OCI-LY3 (cell line): Measurements from ENCODE around the gene CBR1.
"Not testable (repeated sequence)": the region's sequence is repeated elsewhere in the genome, so short reads cannot be mapped to it uniquely, and the experiment has no call there.

Experiments
- H2AFZ ChIP-seq: fragments of 200-600, 300-600 bp; shearing (Covaris generic); 2 replicates; pipeline ENCODE4 v1.6.0; 2014; ENCODE audit warnings: antibody characterized with exemption, low read depth, low read length
- H3K27ac ChIP-seq: fragments of 200-600, 300-600 bp; sonication (generic); 2 replicates; pipeline ENCODE4 v1.5.1; 2014; ENCODE audit warnings: mild to moderate bottlenecking, low read length, moderate library complexity, mixed read lengths
- H3K27me3 ChIP-seq: fragments of 200-600, 300-600 bp; sonication (generic); 2 replicates; pipeline ENCODE4 v1.6.1; 2014; ENCODE audit warnings: low read depth, low read length, mixed read lengths
- H3K36me3 ChIP-seq: fragments of 200-600, 300-600 bp; sonication (generic); replicated peaks from 2 replicates; pipeline ENCODE3; 2014; ENCODE audit warnings: low read depth, low read length, mixed read lengths
- H3K4me1 ChIP-seq: fragments of 300-600, 200-600 bp; sonication (generic); 2 replicates; pipeline ENCODE4 v1.6.1; 2014; ENCODE audit warnings: low read length, mixed read lengths
- H3K4me2 ChIP-seq: fragments of 200-600, 300-600 bp; sonication (generic); 2 replicates; pipeline ENCODE4 v1.6.1; 2014; ENCODE audit warnings: low read length, mixed read lengths
- H3K4me3 ChIP-seq: fragments of 300-600, 200-600 bp; sonication (generic); 2 replicates; pipeline ENCODE4 v1.5.1; 2014; ENCODE audit warnings: antibody characterized with exemption, mild to moderate bottlenecking, low read length, moderate library complexity
- H3K79me2 ChIP-seq: fragments of 300-600, 200-600 bp; shearing (Covaris generic); 2 replicates; pipeline ENCODE4 v1.6.1; 2014; ENCODE audit warnings: mild to moderate bottlenecking, low read length, mixed read lengths
- H3K9ac ChIP-seq: fragments of 300-600, 200-600 bp; shearing (Covaris generic); 2 replicates; pipeline ENCODE4 v1.6.0; 2014; ENCODE audit warnings: mild to moderate bottlenecking, low read length, moderate library complexity
- H3K9me3 ChIP-seq: fragments of 200-600, 300-600 bp; shearing (Covaris generic); 2 replicates; pipeline ENCODE4 v1.6.1; 2014; ENCODE audit warnings: low read length, mixed read lengths; ENCODE audit not compliant: insufficient read depth
- H4K20me1 ChIP-seq: fragments of 200-600, 300-600 bp; sonication (generic); 2 replicates; pipeline ENCODE4 v1.6.1; 2016; ENCODE audit warnings: low read length, mixed read lengths; ENCODE audit not compliant: insufficient read depth
- EZH2phosphoT487 ChIP-seq: fragments of 200-600 bp; shearing (Covaris generic); IDR thresholded peaks from 2 replicates; pipeline ENCODE4 v1.6.1; 2018; ENCODE audit warnings: antibody characterized with exemption, mixed run types, low read depth
- TF ChIP-seq, protein P1 (sequence below): fragments of 200-600, 300-600 bp; sonication (generic); IDR thresholded peaks from 2 replicates; pipeline ENCODE4 v1.5.1; 2014; ENCODE audit warnings: antibody characterized with exemption, low read length, low read depth

CBR1 gene

DNA sequence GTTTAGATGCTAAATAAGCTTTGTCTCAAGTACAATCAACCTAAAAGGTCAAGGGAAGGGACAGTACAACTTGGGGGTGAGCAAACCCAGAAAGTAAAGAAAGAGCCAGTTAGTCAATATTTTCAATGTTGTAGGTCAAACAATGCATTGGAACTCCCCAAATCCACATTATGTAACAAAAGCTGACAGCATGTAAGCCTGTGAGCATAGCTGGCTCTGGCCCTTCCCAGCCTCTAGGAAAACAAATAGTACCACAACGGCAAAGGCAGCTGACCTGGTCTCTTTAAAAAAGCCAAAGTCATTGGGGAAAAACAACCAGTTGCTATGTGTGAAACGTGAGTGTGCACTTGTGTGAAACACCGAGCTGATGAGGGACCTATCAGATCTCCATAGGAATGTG is 3.4 kb downstream of the CBR1 start:
- H3K4me2 ChIP-seq, result no peak overlapping the region

GRCh38 chr21:36073911-36074310 is 4.1 kb downstream of the CBR1 start:
- not testable (repeated sequence) for H3K36me3 ChIP-seq, H3K9me3 ChIP-seq, H3K9ac ChIP-seq, H2AFZ ChIP-seq, H3K79me2 ChIP-seq, H3K4me3 ChIP-seq, H4K20me1 ChIP-seq, H3K27ac ChIP-seq, H3K4me2 ChIP-seq, H3K27me3 ChIP-seq
- H3K4me1 ChIP-seq, result peaks cover 21% of the 10 kb centered on the region

More for the DNA sequence above, 3.4 kb downstream of the CBR1 start:
- Histone ChIP-seq H3K4me3 (no peak overlapping the region), H3K9me3 (no peaks in the 10 kb centered on the region), H3K27me3 (no peaks in the 10 kb centered on the region), H3K4me1 (peaks cover 14% of the 10 kb centered on the region), H3K9ac (no peak overlapping the region), H3K79me2 (no peaks in the 10 kb centered on the region), H4K20me1 (no peaks in the 10 kb centered on the region), H3K27ac (no peak overlapping the region), H3K36me3 (no peaks in the 10 kb centered on the region), H2AFZ (no peak overlapping the region)
- TF ChIP-seq, protein P1, sequence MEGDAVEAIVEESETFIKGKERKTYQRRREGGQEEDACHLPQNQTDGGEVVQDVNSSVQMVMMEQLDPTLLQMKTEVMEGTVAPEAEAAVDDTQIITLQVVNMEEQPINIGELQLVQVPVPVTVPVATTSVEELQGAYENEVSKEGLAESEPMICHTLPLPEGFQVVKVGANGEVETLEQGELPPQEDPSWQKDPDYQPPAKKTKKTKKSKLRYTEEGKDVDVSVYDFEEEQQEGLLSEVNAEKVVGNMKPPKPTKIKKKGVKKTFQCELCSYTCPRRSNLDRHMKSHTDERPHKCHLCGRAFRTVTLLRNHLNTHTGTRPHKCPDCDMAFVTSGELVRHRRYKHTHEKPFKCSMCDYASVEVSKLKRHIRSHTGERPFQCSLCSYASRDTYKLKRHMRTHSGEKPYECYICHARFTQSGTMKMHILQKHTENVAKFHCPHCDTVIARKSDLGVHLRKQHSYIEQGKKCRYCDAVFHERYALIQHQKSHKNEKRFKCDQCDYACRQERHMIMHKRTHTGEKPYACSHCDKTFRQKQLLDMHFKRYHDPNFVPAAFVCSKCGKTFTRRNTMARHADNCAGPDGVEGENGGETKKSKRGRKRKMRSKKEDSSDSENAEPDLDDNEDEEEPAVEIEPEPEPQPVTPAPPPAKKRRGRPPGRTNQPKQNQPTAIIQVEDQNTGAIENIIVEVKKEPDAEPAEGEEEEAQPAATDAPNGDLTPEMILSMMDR, result no peak
- no peak for TF ChIP-seq EZH2phosphoT487

DNA sequence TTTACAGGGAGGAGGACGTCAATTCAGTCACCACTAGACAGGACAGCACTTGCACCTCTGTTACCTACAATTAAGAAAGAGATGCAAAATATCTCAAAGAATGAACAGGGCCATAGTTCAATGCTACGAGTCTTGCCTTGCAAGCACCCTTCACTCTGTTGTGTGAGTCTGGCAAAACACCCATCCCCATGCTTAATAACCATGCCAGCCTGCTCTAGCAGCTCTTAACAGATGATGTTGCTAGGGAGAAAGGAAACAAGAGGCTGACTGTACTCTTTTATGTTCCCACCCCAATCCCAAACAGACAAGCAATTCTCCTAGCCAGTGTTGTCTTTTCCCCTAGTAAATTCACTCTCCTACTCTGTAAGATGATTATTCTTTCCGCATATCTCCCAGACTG is 5.3 kb downstream of the CBR1 start:
- Histone ChIP-seq H4K20me1 (no peaks in the 10 kb centered on the region), H3K36me3 (no peaks in the 10 kb centered on the region), H3K79me2 (no peaks in the 10 kb centered on the region), H3K27ac (no peak overlapping the region), H3K27me3 (no peaks in the 10 kb centered on the region), H3K9me3 (no peaks in the 10 kb centered on the region), H3K4me2 (no peak overlapping the region), H3K9ac (no peak overlapping the region), H3K4me3 (no peak overlapping the region), H2AFZ (no peak overlapping the region), H3K4me1 (peaks cover 26% of the 10 kb centered on the region)
- TF ChIP-seq EZH2phosphoT487, result no peak
- TF ChIP-seq, protein P1, result no peak

- H3K27me3 ChIP-seq, result no peaks in the 10 kb centered on the region
- no peaks in the 10 kb centered on the region for H3K79me2 ChIP-seq
- H3K4me1 ChIP-seq, result peaks cover 26% of the 10 kb centered on the region
- no peak overlapping the region for H3K9ac ChIP-seq
- H4K20me1 ChIP-seq, result no peaks in the 10 kb centered on the region
- H3K27ac ChIP-seq, result no peak overlapping the region
- H2AFZ ChIP-seq, result no peak overlapping the region
- TF ChIP-seq, protein P1, result no peak
- TF ChIP-seq EZH2phosphoT487, result no peak
- no peaks in the 10 kb centered on the region for H3K9me3 ChIP-seq
- no peak overlapping the region for H3K4me3 ChIP-seq
- no peak overlapping the region for H3K4me2 ChIP-seq
- H3K36me3 ChIP-seq, result no peaks in the 10 kb centered on the region
Measured at GRCh38 chr21:36075953-36076352, 6.1 kb downstream of the CBR1 start.
